Mesenchymal stem cell (in vitro differentiated cells and primary cell): Measurements from ENCODE around the gene QTRT2. TPM values are rescaled to one million over a fixed set of nuclear protein-coding genes. Genes with fewer than 3 reads are reported as not detected.

ENCODE experiments used
- DNase-seq: peaks from one replicate; pipeline ENCODE4 v3.0.0-alpha.2; 2013
- H2AFZ ChIP-seq: one replicate; pipeline ENCODE4 v1.6.1; 2013; ENCODE audit warnings: low read depth, mild to moderate bottlenecking, control low read depth, inconsistent platforms, low read length, moderate library complexity
- H2AK5ac ChIP-seq: 2 replicates; pipeline ENCODE4 v1.6.1; 2013; ENCODE audit warnings: low read length, moderate library complexity, mild to moderate bottlenecking, inconsistent platforms; ENCODE audit not compliant: severe bottlenecking
- H2BK120ac ChIP-seq: one replicate; pipeline ENCODE4 v1.6.1; 2013; ENCODE audit warnings: low read depth, mild to moderate bottlenecking, inconsistent platforms, low read length, moderate library complexity
- H2BK12ac ChIP-seq, 2 experiments: one replicate each; pipeline ENCODE4 v1.6.1; 2013; ENCODE audit warnings: inconsistent platforms in 2 of 2, low read length in 2 of 2, mild to moderate bottlenecking in 2 of 2, moderate library complexity in 2 of 2, control low read depth in 1 of 2
- H2BK15ac ChIP-seq: one replicate; pipeline ENCODE4 v1.6.1; 2013; ENCODE audit warnings: mild to moderate bottlenecking, low read depth, inconsistent platforms; ENCODE audit not compliant: poor library complexity, severe bottlenecking
- H2BK5ac ChIP-seq: 2 replicates; pipeline ENCODE4 v1.6.1; 2013; ENCODE audit warnings: low read depth, mild to moderate bottlenecking, low read length, control low read depth, inconsistent platforms; ENCODE audit not compliant: poor library complexity, severe bottlenecking
- H3K14ac ChIP-seq, 2 experiments: one replicate each; pipeline ENCODE4 v1.6.1; 2013; ENCODE audit warnings: inconsistent platforms in 2 of 2, low read length in 2 of 2, control low read depth in 1 of 2, mild to moderate bottlenecking in 1 of 2, moderate library complexity in 1 of 2
- H3K18ac ChIP-seq, 2 experiments: one replicate each; pipeline ENCODE4 v1.6.1; 2013; ENCODE audit warnings: inconsistent platforms in 2 of 2, low read length in 2 of 2, control low read depth in 1 of 2, low read depth in 1 of 2, mild to moderate bottlenecking in 1 of 2
- H3K23ac ChIP-seq, 2 experiments: one replicate each; pipeline ENCODE4 v1.6.1; 2013; ENCODE audit warnings: inconsistent platforms in 2 of 2, low read length in 2 of 2, mild to moderate bottlenecking in 2 of 2, moderate library complexity in 2 of 2, control low read depth in 1 of 2
- H3K27ac ChIP-seq: 2 replicates; pipeline ENCODE4 v1.5.1; 2013; ENCODE audit warnings: mild to moderate bottlenecking, moderate library complexity, low read length, control low read depth, inconsistent platforms; ENCODE audit not compliant: poor library complexity, severe bottlenecking
- H3K27me3 ChIP-seq, 2 experiments: 2 replicates each; pipeline versions ENCODE4 v1.6.1 to v1.7.0; 2013; ENCODE audit warnings: low read length in 2 of 2, mild to moderate bottlenecking in 2 of 2, moderate library complexity in 2 of 2, control low read depth in 1 of 2, inconsistent platforms in 1 of 2; ENCODE audit not compliant: control insufficient read depth in 1 of 2, insufficient read depth in 1 of 2
- H3K36me3 ChIP-seq, 2 experiments: 2 replicates each; pipeline versions ENCODE4 v1.6.1 to v1.7.0; 2013; ENCODE audit warnings: low read length in 2 of 2, control low read depth in 1 of 2, inconsistent platforms in 1 of 2, low read depth in 1 of 2, mild to moderate bottlenecking in 1 of 2; ENCODE audit not compliant: insufficient read depth in 2 of 2, control insufficient read depth in 1 of 2
- H3K4ac ChIP-seq, 2 experiments: one replicate each; pipeline ENCODE4 v1.6.1; 2013; ENCODE audit warnings: inconsistent platforms in 2 of 2, low read length in 2 of 2, mild to moderate bottlenecking in 2 of 2, moderate library complexity in 2 of 2, control low read depth in 1 of 2, low read depth in 1 of 2
- H3K4me1 ChIP-seq: 2 replicates; pipeline ENCODE4 v1.6.1; 2013; ENCODE audit warnings: low read depth, low read length, control low read depth; ENCODE audit not compliant: control insufficient read depth, insufficient read depth
- H3K4me2 ChIP-seq: 2 replicates; pipeline ENCODE4 v1.6.1; 2013; ENCODE audit warnings: low read length, mild to moderate bottlenecking, inconsistent platforms; ENCODE audit not compliant: poor library complexity, severe bottlenecking
- H3K4me3 ChIP-seq, 2 experiments: 2 replicates each; pipeline versions ENCODE4 v1.5.1 to v1.7.0; 2013; ENCODE audit warnings: low read length in 2 of 2, mild to moderate bottlenecking in 2 of 2, control low read depth in 1 of 2, low read depth in 1 of 2; ENCODE audit not compliant: insufficient read depth in 1 of 2
- H3K79me1 ChIP-seq: replicated peaks from 2 replicates; pipeline ENCODE4 v1.6.1; 2013; ENCODE audit warnings: mild to moderate bottlenecking, control low read depth, low read length, inconsistent platforms; ENCODE audit not compliant: poor library complexity, severe bottlenecking
- H3K9ac ChIP-seq: 2 replicates; pipeline ENCODE4 v1.7.0; 2013; ENCODE audit warnings: mild to moderate bottlenecking, low read length, moderate library complexity
- H3K9me3 ChIP-seq: 2 replicates; pipeline ENCODE4 v1.7.0; 2013; ENCODE audit warnings: mild to moderate bottlenecking, low read length; ENCODE audit not compliant: control insufficient read depth
- H4K8ac ChIP-seq: one replicate; pipeline ENCODE4 v1.6.1; 2013; ENCODE audit warnings: inconsistent platforms, mild to moderate bottlenecking, low read length, moderate library complexity
- H4K91ac ChIP-seq: one replicate; pipeline ENCODE4 v1.6.1; 2013; ENCODE audit warnings: mild to moderate bottlenecking, low read length, inconsistent platforms
- WGBS: methylation state at CpG from one replicate; pipeline ENCODE4 v1.1.7; 2013; ENCODE audit warnings: mixed read lengths; 5-methylcytosine and 5-hydroxymethylcytosine counted together
- polyA plus RNA-seq, 2 experiments: library from polyadenylated mRNA; stranded (reverse); fragments of 200-250 nt; gene quantifications; one replicate each; pipeline ENCODE4 v1.2.3, GENCODE V29; 2013

Gene QTRT2
- polyA plus RNA-seq (2013, experiment 1 of 2), result 6.3 TPM
- polyA plus RNA-seq (2013, experiment 2 of 2), result 7.3 TPM

DNA sequence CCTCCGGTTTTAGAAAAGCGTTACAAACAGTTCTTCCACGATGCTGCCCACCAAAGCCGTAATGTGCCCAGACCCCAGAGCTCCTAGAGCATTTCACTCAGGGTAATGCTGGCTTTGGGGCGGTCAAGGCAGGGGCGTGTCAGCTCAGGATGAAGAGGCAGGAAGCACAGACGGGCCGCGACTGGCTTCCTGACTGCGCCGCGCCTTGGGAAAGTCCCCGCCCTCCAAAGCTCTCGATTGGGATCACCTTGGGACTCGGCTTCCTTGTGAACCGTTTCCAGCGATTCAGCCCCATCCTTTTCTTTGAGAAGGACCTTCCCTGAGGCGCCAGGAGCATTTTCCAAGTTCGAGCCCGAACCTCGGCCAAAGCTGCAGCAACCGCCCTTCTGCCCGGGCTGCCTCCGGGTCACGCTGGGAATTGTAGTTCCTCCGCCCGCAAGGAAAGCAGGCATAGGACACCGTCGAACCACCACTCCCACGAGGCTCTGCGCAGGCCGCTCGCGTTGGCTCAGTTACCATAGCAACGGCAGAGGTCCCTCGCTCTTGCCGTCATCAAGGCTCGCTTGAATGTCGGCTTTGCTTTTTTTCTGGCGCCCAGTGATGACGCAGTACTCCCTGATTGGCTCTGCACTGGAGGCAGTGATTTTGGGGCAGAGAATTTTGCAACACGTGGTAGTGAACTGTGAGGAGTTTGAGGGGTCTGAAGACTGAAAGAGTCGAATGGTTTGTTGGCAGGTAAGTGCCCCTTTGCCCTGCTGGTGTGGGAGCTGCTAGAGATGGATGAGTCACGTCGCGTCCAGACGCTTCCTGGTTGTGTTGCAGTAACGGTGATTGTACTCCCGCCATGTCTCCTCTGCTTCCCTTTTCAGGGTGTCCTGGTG is at the start of gene QTRT2, which contains the start of gene CCDC191:
Gene QTRT2, plus strand, starts transcription at position 608 of the 881 bp plus-strand sequence. CDS start 8,521 bp downstream, outside the sequence.
Gene CCDC191, minus strand, starts transcription at position 397 of the 881 bp plus-strand sequence. Its CDS starts 60 bp downstream, at position 337.
- no peak within 1 kb of the TSS for H2AK5ac ChIP-seq
- H3K23ac ChIP-seq, result no peak within 1 kb of the TSS
- peaks cover 22% of the 10 kb centered on the region for H3K79me1 ChIP-seq
- peak within 1 kb of the TSS; percentile 44 for H3K27ac ChIP-seq
- peaks cover 3% of the 10 kb centered on the region for H3K4me1 ChIP-seq
- peak within 1 kb of the TSS; percentile 90 for H2AFZ ChIP-seq
- H2BK12ac ChIP-seq, result peak within 1 kb of the TSS in 1 of 2 experiments; percentile 88
- H3K9ac ChIP-seq, result peak within 1 kb of the TSS; percentile 95
- peak within 1 kb of the TSS; percentile 44 for H4K91ac ChIP-seq
- no peak within 1 kb of the TSS for H2BK5ac ChIP-seq
- DNase-seq, result peak; percentile 99
- H4K8ac ChIP-seq, result peak within 1 kb of the TSS; percentile 35
- peak within 1 kb of the TSS; percentile 33 to 70 for H3K18ac ChIP-seq
- peak within 1 kb of the TSS; percentile 75 to 76 for H3K4ac ChIP-seq
- H3K9me3 ChIP-seq, result no peaks in the 10 kb centered on the region
- peak within 1 kb of the TSS; percentile 94 to 97 for H3K4me3 ChIP-seq
- no peak within 1 kb of the TSS for H2BK15ac ChIP-seq
- peak within 1 kb of the TSS; percentile 45 for H2BK120ac ChIP-seq
- WGBS, result under 1% methylated on average over 49 of the region's 49 CpGs
- peak within 1 kb of the TSS; percentile 94 for H3K4me2 ChIP-seq
- no peaks in the 10 kb centered on the region for H3K27me3 ChIP-seq
- peaks cover 2 to 10% of the 10 kb centered on the region in 2 experiments for H3K36me3 ChIP-seq
- H3K14ac ChIP-seq, result peak within 1 kb of the TSS in 1 of 2 experiments; percentile 95

DNA sequence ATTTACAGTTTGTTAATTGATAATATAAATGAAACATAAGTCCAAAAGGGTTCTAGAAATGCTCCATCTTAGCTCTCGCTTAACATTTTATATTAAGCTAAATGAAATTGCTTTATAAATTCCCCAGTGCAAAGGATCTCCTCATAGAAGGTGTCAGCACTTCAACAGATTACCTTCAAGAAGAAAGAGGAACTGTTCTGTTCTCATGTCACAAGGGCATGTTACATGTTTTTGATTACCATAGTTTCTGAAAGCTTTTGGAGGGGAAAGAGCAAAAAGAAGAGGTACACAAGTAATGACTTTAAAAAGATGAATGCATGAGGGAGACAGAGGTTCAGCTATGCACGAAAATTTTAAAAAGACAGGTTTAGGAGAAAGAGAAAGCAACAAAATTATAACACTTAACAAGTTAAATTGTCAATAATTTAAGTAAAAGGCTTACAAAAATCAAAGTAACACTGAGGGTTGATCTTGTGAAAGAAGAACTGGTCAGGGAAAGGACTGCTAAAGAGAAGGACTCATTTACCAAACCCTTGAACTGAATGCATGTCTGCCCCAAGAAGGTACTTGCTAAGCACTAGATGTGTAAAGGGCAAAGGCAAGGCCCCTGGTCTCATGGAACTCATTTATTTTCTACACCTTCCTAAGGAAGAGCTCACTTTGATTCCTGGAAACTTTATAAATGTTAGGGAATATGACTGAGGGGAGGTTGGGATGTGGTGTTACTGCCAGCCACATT is 45.3 kb upstream of the QTRT2 start:
- no CpG with 5 or more reads among the region's 2 CpGs for WGBS
- Histone ChIP-seq H3K27ac (no peak overlapping the region), H2AK5ac (no peak overlapping the region), H3K4ac (no peak overlapping the region), H3K4me2 (no peak overlapping the region), H3K4me1 (no peaks in the 10 kb centered on the region), H2BK5ac (no peak overlapping the region), H4K8ac (no peak overlapping the region), H2BK12ac (no peak overlapping the region), H3K18ac (no peak overlapping the region), H3K4me3 (no peak overlapping the region), H3K23ac (no peak overlapping the region), H3K79me1 (no peaks in the 10 kb centered on the region), H3K14ac (no peak overlapping the region), H2BK120ac (no peak overlapping the region), H3K27me3 (no peaks in the 10 kb centered on the region), H2BK15ac (no peak overlapping the region), H4K91ac (no peak overlapping the region), H3K9me3 (peaks cover under 1% of the 10 kb centered on the region), H3K9ac (no peak overlapping the region), H2AFZ (no peak overlapping the region), H3K36me3 (peaks cover 4 to 9% of the 10 kb centered on the region in 2 experiments)
- DNase-seq, result no peak

DNA sequence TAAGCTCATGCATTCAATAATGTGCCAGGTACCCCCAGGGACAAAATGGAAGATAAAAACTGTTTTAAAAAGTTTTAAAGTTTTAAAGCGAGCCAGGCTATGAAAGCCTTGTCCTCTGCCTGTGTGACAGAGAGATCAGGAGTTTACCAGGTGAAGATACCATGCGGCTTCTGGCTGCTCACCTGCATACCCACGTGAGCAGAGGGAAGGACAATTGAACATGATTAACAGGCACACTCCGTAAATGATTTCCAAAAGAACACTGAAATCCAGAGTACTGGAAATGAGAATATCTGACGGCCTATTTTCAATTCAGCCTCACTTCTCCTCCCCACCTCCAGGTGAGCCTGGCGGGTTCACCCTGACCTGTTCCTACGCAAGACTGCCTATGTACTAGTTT is 42.3 kb upstream of the QTRT2 start:
- Histone ChIP-seq H3K4me3 (no peak overlapping the region), H3K9ac (no peak overlapping the region), H2BK12ac (no peak overlapping the region), H2BK120ac (no peak overlapping the region), H2AK5ac (no peak overlapping the region), H3K4ac (no peak overlapping the region), H3K79me1 (no peaks in the 10 kb centered on the region), H3K4me2 (no peak overlapping the region), H4K91ac (no peak overlapping the region), H2AFZ (no peak overlapping the region), H3K23ac (no peak overlapping the region), H2BK15ac (no peak overlapping the region), H3K27ac (no peak overlapping the region), H3K36me3 (peaks cover 3 to 4% of the 10 kb centered on the region in 2 experiments), H3K27me3 (no peaks in the 10 kb centered on the region), H4K8ac (no peak overlapping the region), H3K4me1 (no peaks in the 10 kb centered on the region), H3K14ac (no peak overlapping the region), H3K9me3 (no peaks in the 10 kb centered on the region), H3K18ac (no peak overlapping the region), H2BK5ac (no peak overlapping the region)
- 94% methylated on average over 7 of the region's 7 CpGs for WGBS
- no peak for DNase-seq

DNA sequence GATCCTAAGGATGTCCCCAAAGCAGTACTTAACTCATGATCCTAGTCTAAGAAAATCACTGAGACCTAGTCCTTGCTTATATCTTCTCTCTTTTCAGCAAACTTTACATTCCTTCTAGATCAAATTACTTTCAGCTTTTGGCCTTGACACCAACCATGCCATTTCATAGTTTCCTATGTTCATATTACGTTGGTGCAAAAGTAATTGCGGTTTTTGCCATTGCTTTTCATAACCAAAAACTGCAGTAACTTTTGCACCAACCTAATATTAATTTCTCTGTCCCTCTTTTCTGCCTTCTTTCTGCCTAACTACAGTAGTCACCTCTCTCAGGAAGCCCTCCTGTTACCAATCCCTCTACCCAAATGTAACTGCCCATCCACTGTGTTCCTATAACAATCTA is 37.1 kb upstream of the QTRT2 start:
- Histone ChIP-seq H3K9me3 (no peaks in the 10 kb centered on the region), H3K23ac (no peak overlapping the region), H3K36me3 (no peaks in the 10 kb centered on the region), H3K9ac (no peak overlapping the region), H2AK5ac (no peak overlapping the region), H3K27me3 (no peaks in the 10 kb centered on the region), H3K4me1 (no peaks in the 10 kb centered on the region), H3K27ac (no peak overlapping the region), H2AFZ (no peak overlapping the region), H2BK120ac (no peak overlapping the region), H3K18ac (no peak overlapping the region), H3K4me3 (no peak overlapping the region), H3K4ac (no peak overlapping the region), H3K4me2 (no peak overlapping the region), H4K8ac (no peak overlapping the region), H4K91ac (no peak overlapping the region), H3K79me1 (no peaks in the 10 kb centered on the region), H2BK5ac (no peak overlapping the region), H2BK12ac (no peak overlapping the region), H3K14ac (no peak overlapping the region), H2BK15ac (no peak overlapping the region)
- 90% methylated on average over 2 of the region's 2 CpGs for WGBS
- DNase-seq, result no peak
